GM21717 (cell line): ENCODE measurements around the gene TNIP3.
"Not testable (repeated sequence)": the region's sequence is repeated elsewhere in the genome, so short reads cannot be mapped to it uniquely, and the experiment has no call there.

ENCODE experiments used
- ATAC-seq: cut with Tn5 transposase; IDR thresholded peaks from one replicate; pipeline ENCODE4 v1.9.1; 2021; ENCODE audit warnings: mild to moderate bottlenecking, moderate library complexity; ENCODE audit not compliant: unreplicated experiment

The TNIP3 gene

GRCh38 chr4:121180558-121180957 lies 16.4 kb upstream of the TNIP3 start:
- no peak for ATAC-seq

- no peak for ATAC-seq
These were observed 13.4 kb upstream of the TNIP3 start for GRCh38 chr4:121177246-121178137.

- no peak for ATAC-seq
These were observed 12.2 kb upstream of the TNIP3 start for GRCh38 chr4:121176082-121176934.

- ATAC-seq: not testable (repeated sequence)
These were observed 7.4 kb upstream of the TNIP3 start for GRCh38 chr4:121171477-121171876.

- peak; percentile 94 for ATAC-seq
These were observed 4.5 kb upstream of the TNIP3 start for GRCh38 chr4:121168446-121169281.

GRCh38 chr4:121166976-121167375 lies 2.9 kb upstream of the TNIP3 start:
- no peak for ATAC-seq

GRCh38 chr4:121165206-121165605 lies 1.1 kb upstream of the TNIP3 start:
- ATAC-seq: no peak

GRCh38 chr4:121156822-121157769 lies 7.0 kb downstream of the TNIP3 start:
- ATAC-seq: no peak

- ATAC-seq: no peak
These were observed 8.2 kb downstream of the TNIP3 start for GRCh38 chr4:121155893-121156292.

GRCh38 chr4:121154103-121154515 lies 10.0 kb downstream of the TNIP3 start:
- peak; percentile 68 for ATAC-seq

GRCh38 chr4:121151942-121152341 lies 12.2 kb downstream of the TNIP3 start:
- no peak for ATAC-seq

- no peak for ATAC-seq
These were observed 13.6 kb downstream of the TNIP3 start for GRCh38 chr4:121150486-121150885.

GRCh38 chr4:121150003-121150402 lies 14.1 kb downstream of the TNIP3 start:
- no peak for ATAC-seq

- no peak for ATAC-seq
These were observed 15.5 kb downstream of the TNIP3 start for GRCh38 chr4:121148621-121149020.

GRCh38 chr4:121148000-121148399 lies 16.1 kb downstream of the TNIP3 start:
- no peak for ATAC-seq

GRCh38 chr4:121146530-121146929 lies 17.6 kb downstream of the TNIP3 start:
- ATAC-seq: no peak

GRCh38 chr4:121145430-121145829 lies 18.7 kb downstream of the TNIP3 start:
- no peak for ATAC-seq

GRCh38 chr4:121144021-121144420 lies 20.1 kb downstream of the TNIP3 start:
- peak; percentile 33 for ATAC-seq

- ATAC-seq: no peak
These were observed 21.0 kb downstream of the TNIP3 start for GRCh38 chr4:121143131-121143530.
